Prostate gland (tissue), 2 donors: ENCODE results near the gene TMPRSS11A. TPM values are rescaled to one million over a fixed set of nuclear protein-coding genes. Genes with fewer than 3 reads are reported as not detected.

Experiments
- DNase-seq: peaks from one replicate; pipeline ENCODE4 v3.0.0-alpha.2; 2019; ENCODE audit warnings: low spot score
- H3K27ac ChIP-seq, 2 donors: fragments of 200-600 bp; sonication (generic); 2 replicates each; pipeline ENCODE4 v1.5.1; 2017 to 2019
- H3K27me3 ChIP-seq: fragments of 200-600 bp; sonication (generic); replicated peaks from 2 replicates; pipeline ENCODE4 v1.5.1; 2019; ENCODE audit not compliant: insufficient read depth
- H3K36me3 ChIP-seq, 2 donors: fragments of 200-600 bp; sonication (generic); 1 replicate in 1 of 2; 2 replicates in 1 of 2; pipeline versions ENCODE4 v1.5.1 to v1.8.1; 2017 to 2019
- H3K4me1 ChIP-seq: fragments of 200-600 bp; sonication (generic); replicated peaks from 2 replicates; pipeline ENCODE4 v1.5.1; 2019
- H3K4me3 ChIP-seq, 2 donors: fragments of 200-600 bp; sonication (generic); 2 replicates each; pipeline ENCODE4 v1.5.1; 2017 to 2019
- H3K9me3 ChIP-seq: fragments of 200-600 bp; sonication (generic); 2 replicates; pipeline ENCODE4 v1.5.1; 2017
- CTCF ChIP-seq, 4 experiments: fragments of 200-600 bp in 2 of 4; fragments of 450-650 bp in 2 of 4; sonication (generic) in 2 of 4; IDR thresholded peaks; 1 replicate in 3 of 4; 2 replicates in 1 of 4; pipeline ENCODE4 v1.5.1; 2016 to 2019; ENCODE audit warnings: antibody characterized with exemption in 4 of 4, mild to moderate bottlenecking in 2 of 4, moderate library complexity in 2 of 4
- POLR2A ChIP-seq: fragments of 450-650 bp; IDR thresholded peaks from one replicate; pipeline ENCODE4 v1.6.1; 2016; ENCODE audit warnings: antibody characterized with exemption, mild to moderate bottlenecking
- POLR2AphosphoS5 ChIP-seq: sonication (generic); formaldehyde crosslinking; IDR thresholded peaks from one replicate; pipeline ENCODE4 v1.6.1; 2017; ENCODE audit warnings: antibody characterized with exemption
- WGBS: methylation state at CpG from one replicate; pipeline ENCODE4 v1.1.5; 2018; 5-methylcytosine and 5-hydroxymethylcytosine counted together
- intact Hi-C: fragments of 100-400 bp; cut with DNase I; formaldehyde crosslinking; loops from one replicate; pipeline ENCODE4 v1.14.2; 2022
- total RNA-seq, 2 donors: library from RNA; depleted of rRNA; stranded (reverse); fragments of >200 nt; gene quantifications; one replicate each; pipeline ENCODE4 v1.1.0, GENCODE V29; 2016

The TMPRSS11A gene
- total RNA-seq, 2 donors from 2014 or later = 0.18 to 0.45 TPM

DNA sequence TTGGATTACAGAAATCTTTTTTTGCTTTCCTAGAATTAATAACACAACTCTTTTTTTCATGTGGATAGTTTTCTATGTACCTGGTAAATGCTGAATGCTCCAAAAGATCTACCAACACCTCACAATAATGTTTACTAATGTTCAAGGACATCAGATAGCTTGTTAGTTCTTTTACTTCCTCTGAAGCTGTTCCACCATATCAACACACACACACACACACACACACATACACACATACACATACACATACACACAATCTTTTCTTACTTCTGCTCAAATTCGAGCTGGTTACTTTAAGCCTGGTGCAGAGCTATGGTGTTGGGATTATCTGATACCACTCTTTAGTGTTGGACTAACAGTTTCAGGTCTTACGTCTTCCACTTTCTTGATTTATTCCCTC, 51.2 kb downstream of the TMPRSS11A start:
- DNase-seq = no peak

GRCh38 chr4:67911638-67912037, 51.7 kb downstream of the TMPRSS11A start:
- H3K27me3 ChIP-seq = no peaks in the 10 kb centered on the region
- intact Hi-C loops = no loop called here
- no peaks in the 10 kb centered on the region for H3K36me3 ChIP-seq
- WGBS = 74% methylated on average over 3 of the region's 3 CpGs
- H3K4me3 ChIP-seq = no peak overlapping the region
- TF ChIP-seq CTCF (IDR thresholded peaks at IDR 0.05) (no peak), POLR2A (no peak), POLR2AphosphoS5 (no peak)
- no peaks in the 10 kb centered on the region for H3K9me3 ChIP-seq
- no peak for DNase-seq
- H3K27ac ChIP-seq = no peak overlapping the region
- no peaks in the 10 kb centered on the region for H3K4me1 ChIP-seq

More for the DNA sequence above, 51.2 kb downstream of the TMPRSS11A start:
- no peak for TF ChIP-seq CTCF (IDR thresholded peaks at IDR 0.05)
- no peaks in the 10 kb centered on the region for H3K9me3 ChIP-seq
- H3K4me1 ChIP-seq = no peaks in the 10 kb centered on the region
- no peaks in the 10 kb centered on the region for H3K36me3 ChIP-seq
- intact Hi-C loops = no loop called here
- WGBS = 93% methylated on average over 2 of the region's 2 CpGs
- no peaks in the 10 kb centered on the region for H3K27me3 ChIP-seq
- H3K4me3 ChIP-seq = no peak overlapping the region
- no peak overlapping the region for H3K27ac ChIP-seq

DNA sequence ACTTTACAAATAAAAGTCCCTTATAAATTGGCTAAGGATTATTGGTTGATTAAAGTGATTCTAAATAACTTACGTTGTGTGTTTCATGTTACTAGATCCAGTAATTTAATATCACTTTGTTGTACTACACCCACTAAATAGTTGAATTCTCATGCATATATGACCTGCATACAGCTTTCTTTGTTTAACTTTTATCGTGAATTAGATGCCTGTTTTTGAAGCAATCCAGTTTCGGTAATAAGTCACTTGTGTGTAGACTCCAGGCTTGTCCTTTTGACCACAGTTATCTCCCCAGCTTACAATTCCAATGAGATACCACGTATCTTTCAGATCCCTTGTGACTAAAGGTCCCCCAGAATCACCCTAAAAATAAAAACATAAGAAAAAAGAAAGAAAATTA, 52.2 kb downstream of the TMPRSS11A start:
- intact Hi-C loops = no loop called here
- WGBS = 83% methylated on average over 4 of the region's 4 CpGs
- Histone ChIP-seq H3K9me3 (no peaks in the 10 kb centered on the region), H3K27ac (no peak overlapping the region), H3K27me3 (no peaks in the 10 kb centered on the region), H3K4me3 (no peak overlapping the region), H3K36me3 (no peaks in the 10 kb centered on the region), H3K4me1 (no peaks in the 10 kb centered on the region)
- no peak for DNase-seq
- TF ChIP-seq POLR2AphosphoS5 = no peak

GRCh38 chr4:67910585-67910905, 52.7 kb downstream of the TMPRSS11A start:
- no peaks in the 10 kb centered on the region for H3K36me3 ChIP-seq
- TF ChIP-seq POLR2A (no peak), POLR2AphosphoS5 (no peak), CTCF (IDR thresholded peaks at IDR 0.05) (no peak)
- no peaks in the 10 kb centered on the region for H3K9me3 ChIP-seq
- 20% methylated on average over 1 of the region's 1 CpG for WGBS
- H3K27me3 ChIP-seq = no peaks in the 10 kb centered on the region
- no peaks in the 10 kb centered on the region for H3K4me1 ChIP-seq
- H3K4me3 ChIP-seq = no peak overlapping the region
- no peak for DNase-seq
- intact Hi-C loops = no loop called here
- H3K27ac ChIP-seq = no peak overlapping the region

DNA sequence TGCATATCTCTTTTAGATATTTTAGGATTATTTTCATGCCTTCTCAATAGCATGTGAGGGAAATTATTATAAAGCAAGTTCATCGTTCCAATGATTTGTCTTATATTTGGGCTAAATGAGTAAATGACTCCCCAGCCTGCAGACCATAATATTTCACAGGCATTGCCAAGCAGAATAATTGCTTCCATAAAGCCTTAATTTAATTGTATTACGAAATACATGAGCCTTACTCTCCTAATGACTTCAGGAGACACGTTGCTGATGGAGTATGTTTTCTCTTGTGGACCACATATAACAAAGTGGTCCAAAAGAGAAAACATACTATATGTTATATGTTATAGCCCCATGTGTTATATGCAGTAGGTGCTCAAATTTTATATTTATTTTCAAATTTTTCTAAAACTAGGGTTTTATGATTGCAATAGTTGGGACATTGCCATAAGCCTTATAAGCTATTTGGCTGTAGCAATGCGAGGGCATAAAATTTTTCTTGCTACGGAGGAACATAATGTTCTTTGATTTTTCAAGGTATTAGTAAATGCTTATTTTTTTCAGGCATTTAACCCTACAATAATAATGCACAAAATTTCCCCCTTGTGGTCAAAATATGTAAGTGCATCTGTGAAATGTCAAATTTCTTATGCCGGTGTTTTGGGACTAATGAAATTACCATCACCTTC, 53.2 kb downstream of the TMPRSS11A start:
- Histone ChIP-seq H3K27me3 (no peaks in the 10 kb centered on the region), H3K9me3 (no peaks in the 10 kb centered on the region), H3K36me3 (no peaks in the 10 kb centered on the region), H3K4me3 (no peak overlapping the region), H3K4me1 (no peaks in the 10 kb centered on the region), H3K27ac (no peak overlapping the region)
- TF ChIP-seq POLR2A = no peak
- TF ChIP-seq CTCF (IDR thresholded peaks at IDR 0.05) = peak; percentile 27 to 58 (median 36)
- no peak for DNase-seq
- intact Hi-C loops = no loop called here
- WGBS = 52% methylated on average over 6 of the region's 6 CpGs
